ENCODE results near the gene BCAS2.

BCAS2 gene

GRCh38 chr1:114551400-114551799, 30.0 kb downstream of the BCAS2 start:
- ChIA-PET POLR2A (no interaction called here), CTCF (no interaction called here)
- no peak for DNase-seq (ENCODE audit: extremely low spot score)
- TF ChIP-seq SP1 (IDR thresholded peaks at IDR 0.05) (no peak), SUZ12 (IDR thresholded peaks at IDR 0.05) (no peak), HDGF (IDR thresholded peaks at IDR 0.05; ENCODE audit: borderline replicate concordance) (no peak), FOXA1 (IDR thresholded peaks at IDR 0.05) (no peak), ELF4 (IDR thresholded peaks at IDR 0.05) (no peak), TARDBP (IDR thresholded peaks at IDR 0.05) (no peak), CTBP1 (IDR thresholded peaks at IDR 0.05; ENCODE audit: borderline replicate concordance) (no peak), ZNF384 (IDR thresholded peaks at IDR 0.05) (no peak)

GRCh38 chr1:114550336-114550735, 31.1 kb downstream of the BCAS2 start:
- no peak for DNase-seq (ENCODE audit: extremely low spot score)
- ChIA-PET POLR2A (interaction anchor here (1.2 kb wide), 2 partner anchors 39 to 43 kb away, joined by 3 read pairs; partner anchors contain the start of gene TRIM33), CTCF (interaction anchor here (0.5 to 1.1 kb wide), 2 partner anchors 102 to 203 kb away, joined by 3 to 14 read pairs; no protein-coding TSS in a partner anchor)
- TF ChIP-seq TARDBP (IDR thresholded peaks at IDR 0.05) (no peak), FOXM1 (IDR thresholded peaks at IDR 0.05; ENCODE audit: borderline replicate concordance) (no peak), HDGF (IDR thresholded peaks at IDR 0.05; ENCODE audit: borderline replicate concordance) (no peak), ZNF384 (IDR thresholded peaks at IDR 0.05) (no peak), FOXA1 (IDR thresholded peaks at IDR 0.05) (no peak), L3MBTL2 (conservative IDR thresholded peaks at IDR 0.05) (no peak)

GRCh38 chr1:114549137-114549536, 32.3 kb downstream of the BCAS2 start:
- POLR2A ChIA-PET, result no interaction called here
- TF ChIP-seq CTBP1 (IDR thresholded peaks at IDR 0.05; ENCODE audit: borderline replicate concordance), result no peak
- CTCF ChIA-PET, result interaction anchor here (1.4 kb wide), 1 partner anchor 42 kb away, joined by 3 read pairs; no protein-coding TSS in a partner anchor
- no peak for DNase-seq (ENCODE audit: extremely low spot score)

GRCh38 chr1:114547076-114547475, 34.3 kb downstream of the BCAS2 start:
- POLR2A ChIA-PET, result no interaction called here
- TF ChIP-seq FOXM1 (IDR thresholded peaks at IDR 0.05; ENCODE audit: borderline replicate concordance), result no peak
- no peak for TF ChIP-seq BHLHE40 (IDR thresholded peaks at IDR 0.05; ENCODE audit: borderline replicate concordance)
- no peak for TF ChIP-seq ARNT (IDR thresholded peaks at IDR 0.05)
- TF ChIP-seq FOXA1 (IDR thresholded peaks at IDR 0.05), result no peak
- no peak for TF ChIP-seq NFRKB (IDR thresholded peaks at IDR 0.05)
- no peak for TF ChIP-seq LEF1 (IDR thresholded peaks at IDR 0.05; ENCODE audit: borderline replicate concordance)
- no peak for TF ChIP-seq L3MBTL2 (conservative IDR thresholded peaks at IDR 0.05)
- no peak for TF ChIP-seq CTBP1 (IDR thresholded peaks at IDR 0.05; ENCODE audit: borderline replicate concordance)
- no peak for TF ChIP-seq TARDBP (IDR thresholded peaks at IDR 0.05)
- TF ChIP-seq SUZ12 (IDR thresholded peaks at IDR 0.05), result no peak
- TF ChIP-seq HDGF (IDR thresholded peaks at IDR 0.05; ENCODE audit: borderline replicate concordance), result no peak
- no peak for TF ChIP-seq ELF4 (IDR thresholded peaks at IDR 0.05)
- no peak for TF ChIP-seq SP1 (IDR thresholded peaks at IDR 0.05)
- TF ChIP-seq PKNOX1 (IDR thresholded peaks at IDR 0.05), result no peak
- TF ChIP-seq ZNF384 (IDR thresholded peaks at IDR 0.05), result no peak
- TF ChIP-seq FOXK2 (IDR thresholded peaks at IDR 0.05), result no peak
- CTCF ChIA-PET, result no interaction called here
- DNase-seq (ENCODE audit: extremely low spot score), result no peak

GRCh38 chr1:114545796-114546195, 35.6 kb downstream of the BCAS2 start:
- no peak for DNase-seq (ENCODE audit: extremely low spot score)
- ChIA-PET CTCF (no interaction called here), POLR2A (no interaction called here)
- TF ChIP-seq ZNF384 (IDR thresholded peaks at IDR 0.05) (no peak), SP1 (IDR thresholded peaks at IDR 0.05) (no peak), L3MBTL2 (conservative IDR thresholded peaks at IDR 0.05) (no peak)

GRCh38 chr1:114545315-114545714, 36.1 kb downstream of the BCAS2 start:
- CTCF ChIA-PET, result no interaction called here
- no peak for DNase-seq (ENCODE audit: extremely low spot score)
- POLR2A ChIA-PET, result no interaction called here
- no peak for TF ChIP-seq FOXM1 (IDR thresholded peaks at IDR 0.05; ENCODE audit: borderline replicate concordance)

GRCh38 chr1:114540821-114541220, 40.6 kb downstream of the BCAS2 start:
- TF ChIP-seq ELF4 (IDR thresholded peaks at IDR 0.05), result no peak
- no peak for TF ChIP-seq L3MBTL2 (conservative IDR thresholded peaks at IDR 0.05)
- TF ChIP-seq ZNF384 (IDR thresholded peaks at IDR 0.05), result no peak
- no peak for TF ChIP-seq SP1 (IDR thresholded peaks at IDR 0.05)
- TF ChIP-seq HDGF (IDR thresholded peaks at IDR 0.05; ENCODE audit: borderline replicate concordance), result no peak
- ChIA-PET CTCF (no interaction called here), POLR2A (no interaction called here)
- no peak for DNase-seq (ENCODE audit: extremely low spot score)

- TF ChIP-seq LEF1 (IDR thresholded peaks at IDR 0.05; ENCODE audit: borderline replicate concordance) (no peak), FOXK2 (IDR thresholded peaks at IDR 0.05) (no peak), HDGF (IDR thresholded peaks at IDR 0.05; ENCODE audit: borderline replicate concordance) (no peak), NFRKB (IDR thresholded peaks at IDR 0.05) (no peak)
- POLR2A ChIA-PET, result no interaction called here
- CTCF ChIA-PET, result no interaction called here
- DNase-seq (ENCODE audit: extremely low spot score), result no peak
Measured at GRCh38 chr1:114540272-114540671, 41.1 kb downstream of the BCAS2 start.

- ChIA-PET POLR2A (no interaction called here), CTCF (interaction anchor here (1.0 kb wide), 1 partner anchor 25 kb away, joined by 3 read pairs; the partner anchor contains the start of gene TRIM33)
- TF ChIP-seq CTBP1 (IDR thresholded peaks at IDR 0.05; ENCODE audit: borderline replicate concordance), result no peak
- no peak for TF ChIP-seq FOXA1 (IDR thresholded peaks at IDR 0.05)
- DNase-seq (ENCODE audit: extremely low spot score), result no peak
Measured at GRCh38 chr1:114536043-114536442, 45.4 kb downstream of the BCAS2 start.
